Type B pancreatic cell (in vitro differentiated cells): Measurements from ENCODE around the gene SLC22A3. TPM values are rescaled to one million over a fixed set of nuclear protein-coding genes. Genes with fewer than 3 reads are reported as not detected.

ENCODE experiments used
- DNase-seq: peaks from one replicate; pipeline ENCODE4 v3.0.0; 2021; ENCODE audit warnings: mixed read lengths; ENCODE audit not compliant: unreplicated experiment; ENCODE audit errors: extremely low spot score
- H3K27ac Mint-ChIP-seq: 2 replicates; pipeline ENCODE4 v1.8.0; 2021; ENCODE audit warnings: mild to moderate bottlenecking, mixed read lengths
- H3K27me3 Mint-ChIP-seq: 2 replicates; pipeline ENCODE4 v1.8.0; 2021; ENCODE audit warnings: mixed read lengths
- H3K36me3 Mint-ChIP-seq: 2 replicates; pipeline ENCODE4 v1.8.0; 2021; ENCODE audit warnings: mixed read lengths
- H3K4me1 Mint-ChIP-seq: one replicate; pipeline ENCODE4 v1.8.0; 2021; ENCODE audit warnings: mixed read lengths; ENCODE audit not compliant: unreplicated experiment
- H3K4me3 Mint-ChIP-seq: 2 replicates; pipeline ENCODE4 v1.8.0; 2021; ENCODE audit warnings: mild to moderate bottlenecking, mixed read lengths
- H3K9me3 Mint-ChIP-seq: 2 replicates; pipeline ENCODE4 v1.8.0; 2021; ENCODE audit warnings: mixed read lengths
- CTCF ChIP-seq: fragments of 200-600 bp; sonication (generic); conservative IDR thresholded peaks from 2 replicates; pipeline ENCODE4 v1.5.0; 2021; ENCODE audit warnings: antibody characterized with exemption, mild to moderate bottlenecking
- total RNA-seq: library from RNA; stranded (reverse); gene quantifications from 2 replicates; pipeline ENCODE4 v1.2.1, GENCODE V29; 2021; ENCODE audit warnings: low replicate concordance

Gene SLC22A3
- total RNA-seq, 1 donor from 2014 or later, result 0.87 TPM

DNA sequence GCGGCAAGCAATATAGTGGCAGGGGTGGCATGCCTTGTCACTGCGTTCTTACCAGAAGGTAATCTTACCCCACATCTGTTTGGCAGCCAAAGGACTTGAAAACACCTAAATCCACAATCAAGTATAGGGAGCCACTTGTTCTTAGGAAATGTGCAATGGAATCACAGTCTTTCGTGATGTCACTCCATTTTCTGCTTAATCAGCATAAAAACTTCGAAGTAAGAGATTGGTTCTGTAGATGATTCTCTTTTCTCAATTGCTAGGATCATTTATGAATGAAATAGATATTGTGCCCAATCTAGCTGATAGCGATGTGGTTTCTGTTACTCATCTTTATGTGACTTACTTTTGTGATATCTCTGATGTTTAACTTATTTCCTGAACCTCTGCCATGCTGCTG lies 89.0 kb downstream of the SLC22A3 start:
- TF ChIP-seq CTCF, result no peak
- no peak for DNase-seq
- Mint-ChIP-seq H3K4me3 (no peak overlapping the region), H3K27me3 (peaks cover 26% of the 10 kb centered on the region), H3K27ac (no peak overlapping the region), H3K4me1 (peaks cover 4% of the 10 kb centered on the region), H3K9me3 (no peaks in the 10 kb centered on the region), H3K36me3 (no peaks in the 10 kb centered on the region)

GRCh38 chr6:160437775-160438174 lies 89.6 kb downstream of the SLC22A3 start:
- no peak overlapping the region for H3K27ac Mint-ChIP-seq
- no peak for DNase-seq
- no peak for TF ChIP-seq CTCF
- H3K4me1 Mint-ChIP-seq, result peaks cover 4% of the 10 kb centered on the region
- H3K9me3 Mint-ChIP-seq, result no peaks in the 10 kb centered on the region
- H3K27me3 Mint-ChIP-seq, result peaks cover 26% of the 10 kb centered on the region
- H3K4me3 Mint-ChIP-seq, result no peak overlapping the region
- no peaks in the 10 kb centered on the region for H3K36me3 Mint-ChIP-seq

- no peak for DNase-seq
- TF ChIP-seq CTCF, result no peak
- peaks cover 4% of the 10 kb centered on the region for H3K4me1 Mint-ChIP-seq
- no peak overlapping the region for H3K27ac Mint-ChIP-seq
- H3K27me3 Mint-ChIP-seq, result peaks cover 26% of the 10 kb centered on the region
- no peaks in the 10 kb centered on the region for H3K36me3 Mint-ChIP-seq
- H3K9me3 Mint-ChIP-seq, result no peaks in the 10 kb centered on the region
- H3K4me3 Mint-ChIP-seq, result no peak overlapping the region
Observed at GRCh38 chr6:160438481-160438880, 90.3 kb downstream of the SLC22A3 start.

DNA sequence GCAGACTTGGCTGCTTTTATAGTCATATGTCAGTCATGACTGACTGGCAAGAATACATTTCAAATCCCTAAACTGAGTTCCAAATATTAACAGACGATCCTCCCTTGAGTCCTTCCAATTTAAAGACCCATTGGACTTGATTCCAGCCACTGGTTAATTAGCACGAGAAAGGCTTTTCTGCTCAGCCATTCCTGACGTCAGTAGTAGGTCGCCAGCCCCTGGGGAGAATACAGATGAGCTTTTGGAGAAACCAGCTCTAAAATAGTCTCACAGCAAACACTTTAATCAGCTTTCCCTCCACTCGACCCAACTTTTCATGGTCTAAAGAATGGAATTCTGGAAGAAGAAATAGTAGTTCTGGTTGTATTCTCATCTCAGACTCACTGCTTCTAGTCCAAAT lies 91.6 kb downstream of the SLC22A3 start:
- DNase-seq, result no peak
- no peaks in the 10 kb centered on the region for H3K9me3 Mint-ChIP-seq
- no peak overlapping the region for H3K4me3 Mint-ChIP-seq
- H3K4me1 Mint-ChIP-seq, result peaks cover 4% of the 10 kb centered on the region
- H3K27ac Mint-ChIP-seq, result no peak overlapping the region
- no peaks in the 10 kb centered on the region for H3K36me3 Mint-ChIP-seq
- peaks cover 25% of the 10 kb centered on the region for H3K27me3 Mint-ChIP-seq
- TF ChIP-seq CTCF, result no peak

DNA sequence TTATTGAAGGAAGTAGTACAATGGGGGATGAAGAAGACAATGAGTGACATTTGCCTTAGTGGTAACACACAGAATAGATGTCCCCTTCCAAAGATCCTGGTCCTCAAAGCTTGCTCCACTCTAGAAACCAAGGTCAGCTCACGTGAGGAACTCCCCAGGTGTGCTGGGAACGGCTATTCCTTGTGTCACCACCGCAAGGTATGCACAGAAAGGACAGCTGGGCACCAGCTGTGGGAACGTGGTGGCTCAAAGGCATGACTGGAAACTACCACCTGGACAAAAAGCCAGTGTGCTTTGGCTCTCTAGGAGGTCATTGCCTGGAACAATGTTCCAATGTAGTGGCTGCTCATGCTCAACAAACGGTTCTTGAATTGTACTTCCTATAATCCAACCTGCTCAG lies 94.0 kb downstream of the SLC22A3 start:
- H3K36me3 Mint-ChIP-seq, result no peaks in the 10 kb centered on the region
- no peak for DNase-seq
- peaks cover 20% of the 10 kb centered on the region for H3K27me3 Mint-ChIP-seq
- no peak overlapping the region for H3K4me3 Mint-ChIP-seq
- peaks cover 4% of the 10 kb centered on the region for H3K4me1 Mint-ChIP-seq
- H3K9me3 Mint-ChIP-seq, result no peaks in the 10 kb centered on the region
- no peak for TF ChIP-seq CTCF
- H3K27ac Mint-ChIP-seq, result no peak overlapping the region

GRCh38 chr6:160445130-160445529 lies 97.0 kb downstream of the SLC22A3 start:
- Mint-ChIP-seq H3K27me3 (peaks cover 7% of the 10 kb centered on the region), H3K4me3 (no peak overlapping the region), H3K27ac (no peak overlapping the region), H3K36me3 (no peaks in the 10 kb centered on the region), H3K4me1 (no peaks in the 10 kb centered on the region), H3K9me3 (no peaks in the 10 kb centered on the region)
- no peak for DNase-seq
- TF ChIP-seq CTCF, result no peak
